Measurements from ENCODE around the gene DYNC1LI1.

- TF ChIP-seq, protein P1, sequence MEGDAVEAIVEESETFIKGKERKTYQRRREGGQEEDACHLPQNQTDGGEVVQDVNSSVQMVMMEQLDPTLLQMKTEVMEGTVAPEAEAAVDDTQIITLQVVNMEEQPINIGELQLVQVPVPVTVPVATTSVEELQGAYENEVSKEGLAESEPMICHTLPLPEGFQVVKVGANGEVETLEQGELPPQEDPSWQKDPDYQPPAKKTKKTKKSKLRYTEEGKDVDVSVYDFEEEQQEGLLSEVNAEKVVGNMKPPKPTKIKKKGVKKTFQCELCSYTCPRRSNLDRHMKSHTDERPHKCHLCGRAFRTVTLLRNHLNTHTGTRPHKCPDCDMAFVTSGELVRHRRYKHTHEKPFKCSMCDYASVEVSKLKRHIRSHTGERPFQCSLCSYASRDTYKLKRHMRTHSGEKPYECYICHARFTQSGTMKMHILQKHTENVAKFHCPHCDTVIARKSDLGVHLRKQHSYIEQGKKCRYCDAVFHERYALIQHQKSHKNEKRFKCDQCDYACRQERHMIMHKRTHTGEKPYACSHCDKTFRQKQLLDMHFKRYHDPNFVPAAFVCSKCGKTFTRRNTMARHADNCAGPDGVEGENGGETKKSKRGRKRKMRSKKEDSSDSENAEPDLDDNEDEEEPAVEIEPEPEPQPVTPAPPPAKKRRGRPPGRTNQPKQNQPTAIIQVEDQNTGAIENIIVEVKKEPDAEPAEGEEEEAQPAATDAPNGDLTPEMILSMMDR (IDR thresholded peaks at IDR 0.05; ENCODE audit: poor library complexity) = no peak
- TF ChIP-seq EZH2 (IDR thresholded peaks at IDR 0.05; ENCODE audit: borderline replicate concordance) = no peak
Measured at GRCh38 chr3:32596282-32596908, 25.7 kb upstream of the DYNC1LI1 start.

Data from hepatocyte (in vitro differentiated cells).